GM18870 (cell line): ENCODE data around the gene INS.

Experiments used
- ATAC-seq: cut with Tn5 transposase; IDR thresholded peaks from one replicate; pipeline ENCODE4 v1.9.1; 2021; ENCODE audit warnings: moderate library complexity; ENCODE audit not compliant: unreplicated experiment

Gene INS

DNA sequence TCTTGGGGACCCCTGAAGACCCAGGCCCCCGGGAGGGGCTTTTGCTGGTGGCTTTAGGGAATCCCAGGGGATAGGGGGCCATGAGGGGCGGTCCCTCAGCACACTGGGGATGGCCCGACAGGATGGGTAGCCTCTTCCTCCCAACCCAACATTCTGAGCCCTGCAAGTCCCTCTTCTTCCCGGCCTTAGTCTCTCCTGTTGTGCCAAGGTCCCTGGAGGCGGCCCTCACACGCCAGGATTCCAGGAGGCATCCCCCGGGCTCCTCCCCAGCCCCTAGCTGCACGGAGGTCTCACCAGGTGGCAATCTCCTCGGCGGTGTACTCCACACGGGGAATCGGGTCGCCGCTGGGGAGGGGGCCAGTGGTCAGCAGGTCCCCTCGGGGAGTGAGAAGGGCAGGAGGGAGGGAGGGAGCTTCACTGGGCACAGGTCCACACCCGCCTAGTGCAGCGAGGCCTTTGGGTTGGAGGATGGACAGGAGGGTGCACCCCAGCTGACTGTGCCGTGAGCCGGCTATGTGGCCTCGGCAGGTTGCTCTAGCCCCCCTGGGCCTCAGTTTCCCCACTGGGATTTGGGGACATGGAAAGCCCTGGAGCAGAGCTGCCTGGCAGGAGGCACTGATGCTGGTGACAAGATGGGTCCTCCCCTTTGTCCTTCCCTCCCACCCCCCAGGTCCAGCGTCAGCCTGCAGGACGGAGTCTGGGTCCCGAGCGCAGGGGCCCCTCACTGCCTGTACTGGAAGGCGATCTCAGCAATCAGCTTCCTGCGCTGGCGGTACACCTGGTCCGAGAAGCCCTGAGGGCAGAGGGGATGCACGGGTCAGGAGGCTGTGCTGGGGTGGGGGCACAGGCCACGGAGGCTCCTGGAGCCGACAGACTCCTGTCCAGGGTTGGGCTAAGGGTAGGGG, 6.4 kb upstream of the INS start:
- no peak for ATAC-seq

GRCh38 chr11:2166091-2166851, 5.3 kb upstream of the INS start:
- ATAC-seq, result no peak

GRCh38 chr11:2165571-2165970, 4.6 kb upstream of the INS start:
- ATAC-seq, result no peak

DNA sequence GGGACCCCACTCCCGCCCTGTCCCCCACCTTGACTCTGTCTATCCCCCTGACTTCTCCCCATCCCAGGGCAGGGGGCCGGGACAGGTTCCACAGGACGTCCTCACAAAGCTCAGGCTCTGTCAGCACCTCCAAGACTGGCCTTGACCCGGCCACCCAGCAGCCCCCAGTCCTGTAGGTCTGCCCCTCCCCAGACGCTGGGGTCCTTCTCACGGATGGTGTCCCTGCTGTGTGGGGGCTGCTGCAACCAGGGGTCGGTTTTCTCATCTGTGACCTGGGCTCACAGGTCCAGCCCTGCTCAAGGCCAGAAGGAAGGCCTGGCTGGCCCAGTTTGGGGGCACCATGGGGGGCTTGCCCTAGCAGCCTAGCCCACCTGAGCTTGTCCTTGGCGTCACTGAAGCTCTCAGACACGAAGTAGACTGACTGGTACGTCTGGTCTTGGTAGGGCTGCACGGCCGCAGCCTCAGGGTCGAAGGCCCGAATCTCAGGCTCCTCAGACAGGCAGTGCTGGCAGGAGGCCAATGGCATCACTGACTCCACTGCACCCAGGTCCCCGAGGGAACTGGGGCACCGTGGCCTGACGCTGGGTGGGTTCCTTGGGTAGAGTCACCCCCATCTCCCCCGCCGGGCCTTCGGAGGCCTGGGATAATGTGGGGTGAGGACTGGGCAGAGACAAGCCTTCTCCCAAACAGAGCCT, 4.0 kb upstream of the INS start:
- ATAC-seq, result no peak

- ATAC-seq, result no peak
Observed at GRCh38 chr11:2164081-2164480, 3.1 kb upstream of the INS start.

DNA sequence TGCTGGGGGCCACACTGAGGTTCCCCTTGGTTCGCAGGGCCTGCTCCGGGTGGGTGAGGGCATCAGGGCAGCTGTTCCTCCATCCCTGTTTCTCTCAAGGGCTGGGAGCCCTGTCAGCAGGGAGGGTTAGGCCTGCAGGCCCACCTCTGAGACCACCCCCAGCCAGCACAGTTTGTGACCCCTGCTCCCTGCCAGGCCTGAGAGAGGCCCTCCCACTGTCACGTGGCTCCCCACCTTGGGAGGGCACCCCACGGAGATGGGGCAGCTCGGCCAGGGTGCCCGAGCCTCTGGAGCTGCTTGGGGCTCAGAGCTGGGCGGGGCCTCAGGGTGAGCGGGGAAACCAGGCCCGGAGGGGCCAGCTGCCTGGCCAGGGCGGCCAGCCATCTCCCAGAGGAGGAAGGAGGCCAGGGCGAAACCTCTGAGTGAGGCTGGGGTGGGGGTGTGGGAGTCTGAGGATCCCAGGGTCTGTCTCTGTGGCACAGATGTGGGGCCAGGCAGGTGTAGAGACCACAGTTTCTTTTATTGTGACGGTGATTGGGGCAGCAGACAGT, 2.5 kb upstream of the INS start:
- no peak for ATAC-seq

GRCh38 chr11:2159536-2160413, 1.2 kb downstream of the INS start:
- ATAC-seq, result no peak

- no peak for ATAC-seq
Observed at GRCh38 chr11:2158966-2159365, 2.0 kb downstream of the INS start.

DNA sequence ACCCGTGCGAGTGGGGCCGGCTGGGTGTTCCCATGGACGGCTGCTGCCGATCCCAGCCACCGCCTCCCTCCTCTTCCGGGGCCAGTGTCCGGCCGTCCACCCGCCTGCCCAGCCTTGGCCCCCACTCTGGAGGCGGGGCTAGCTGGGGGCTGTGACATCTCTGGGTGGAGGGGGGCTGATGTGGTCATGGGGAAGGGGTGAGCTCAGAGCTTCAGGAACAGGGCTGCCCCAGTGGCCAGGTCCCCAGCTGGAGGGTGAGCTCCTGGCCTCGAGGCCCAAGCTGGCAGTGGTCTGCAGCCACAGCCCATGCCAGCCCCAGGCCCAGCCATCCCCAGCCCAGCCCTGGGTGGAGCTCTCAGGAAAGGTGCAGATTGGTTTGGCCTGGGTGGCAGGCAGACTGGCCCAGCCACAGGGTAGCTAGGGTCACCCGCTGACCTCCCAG, 2.7 kb downstream of the INS start:
- ATAC-seq, result no peak

- ATAC-seq, result no peak
Observed at GRCh38 chr11:2157294-2158040, 3.5 kb downstream of the INS start.

- no peak for ATAC-seq
Observed at GRCh38 chr11:2156416-2157182, 4.4 kb downstream of the INS start.

DNA sequence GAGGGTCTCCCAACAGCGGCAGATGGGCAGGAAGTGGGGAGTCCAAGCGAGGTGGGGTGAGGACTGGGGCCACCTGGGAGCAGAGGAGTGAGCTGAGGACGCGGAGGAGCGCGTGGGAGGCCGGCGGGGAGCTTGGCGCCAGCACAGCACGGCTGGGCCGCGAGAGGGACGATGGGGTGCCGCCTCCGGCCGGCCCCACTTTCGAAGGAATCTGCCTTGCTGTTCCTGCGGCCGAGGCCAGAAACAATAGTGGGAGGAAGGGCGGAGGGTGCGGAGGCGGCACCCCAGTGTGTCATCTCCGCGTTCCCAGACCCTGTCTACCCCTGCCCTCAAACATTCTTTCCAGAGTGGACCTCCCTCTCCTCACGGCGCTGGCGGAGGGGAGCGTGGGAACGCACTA, 5.5 kb downstream of the INS start:
- no peak for ATAC-seq

GRCh38 chr11:2154889-2155288, 6.1 kb downstream of the INS start:
- ATAC-seq, result no peak

DNA sequence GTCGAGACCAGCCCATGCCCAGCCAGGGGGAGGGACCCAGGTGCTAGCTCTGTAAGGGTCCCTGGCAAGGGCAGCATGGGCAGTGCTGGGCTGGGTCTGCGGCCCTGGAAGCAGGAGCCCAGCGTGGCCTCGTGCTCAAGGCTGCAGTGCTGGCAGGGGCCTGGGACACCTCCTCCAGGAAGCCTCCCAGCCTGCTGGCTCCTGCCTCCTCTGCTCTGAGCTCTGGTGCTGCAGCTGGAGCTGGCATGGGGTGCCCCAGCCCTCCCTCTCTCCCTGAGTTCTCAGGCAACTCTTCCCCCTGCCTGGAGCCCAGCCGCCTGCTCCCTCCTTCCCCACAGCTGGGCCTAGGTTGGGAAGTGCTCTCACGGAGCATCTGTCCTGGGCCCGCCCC, 6.8 kb downstream of the INS start:
- ATAC-seq, result no peak

DNA sequence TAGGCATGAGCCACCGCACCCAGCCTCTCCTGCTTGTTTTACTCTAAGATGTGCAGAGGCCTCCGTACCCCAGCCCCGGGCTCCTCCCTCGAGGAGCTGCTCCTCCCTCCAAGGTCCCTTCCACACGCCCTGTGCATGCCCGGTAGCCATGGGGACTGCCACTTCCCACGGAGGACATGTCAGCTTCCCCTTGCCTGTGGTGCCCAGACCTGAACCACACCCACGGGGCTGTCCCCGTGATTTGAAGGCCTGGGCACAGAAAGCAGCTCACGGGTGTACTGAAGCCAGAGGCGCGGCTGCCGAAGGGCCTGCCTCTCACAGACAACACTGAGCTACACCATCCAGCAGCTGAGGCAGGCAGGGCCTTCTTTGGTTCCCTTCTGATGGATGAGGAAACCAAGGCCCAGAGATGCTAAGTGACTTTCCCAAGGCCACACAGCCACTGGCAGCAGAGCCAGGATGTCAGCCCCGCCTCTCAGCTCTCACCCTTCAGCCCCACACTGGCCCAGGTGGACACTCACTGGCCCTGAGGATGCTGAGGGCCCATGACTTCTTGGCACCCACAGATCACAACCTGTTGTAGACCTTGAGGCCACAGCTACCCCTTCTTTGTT, 7.3 kb downstream of the INS start:
- ATAC-seq, result no peak

GRCh38 chr11:2151500-2152257, 9.3 kb downstream of the INS start:
- ATAC-seq, result no peak
